ENCODE results near the gene MZT2A.
"Not testable (repeated sequence)": the region's sequence is repeated elsewhere in the genome, so short reads cannot be mapped to it uniquely, and the experiment has no call there.

DNA sequence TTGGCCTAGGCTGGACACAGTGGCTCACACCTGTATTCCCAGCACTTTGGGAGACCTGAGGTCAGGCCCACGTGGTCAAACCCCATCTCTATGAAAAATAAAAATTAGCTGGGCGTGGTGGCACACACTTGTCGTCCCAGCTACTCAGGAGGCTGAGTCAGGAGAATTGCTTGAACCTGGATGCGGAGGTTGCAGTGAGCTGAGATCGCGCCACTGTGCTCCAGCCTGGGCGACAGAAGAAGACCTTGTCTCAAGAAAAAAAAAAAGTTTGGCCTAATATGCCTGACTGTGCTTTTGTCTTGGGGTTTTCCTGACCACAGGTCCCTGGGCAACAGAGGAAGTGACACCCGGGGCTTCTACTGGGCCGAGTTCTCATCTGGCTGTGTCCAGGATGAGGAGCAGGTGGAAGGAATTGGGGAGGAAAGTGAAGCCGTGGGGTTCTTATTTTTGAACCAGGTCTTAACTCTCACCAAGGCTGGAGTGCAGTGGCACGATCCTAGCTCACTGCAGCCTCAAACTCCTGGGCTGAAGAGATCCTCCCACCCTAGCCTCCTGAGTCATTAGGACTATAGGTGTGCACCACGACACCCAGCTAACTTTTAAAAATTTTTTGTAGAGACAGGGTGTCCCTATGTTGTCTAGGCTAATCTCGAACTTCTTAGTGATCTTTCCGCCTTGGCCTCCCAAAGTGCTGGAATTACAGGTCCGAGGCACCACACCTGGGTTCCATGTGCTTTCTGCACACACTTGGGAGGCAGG lies 22.4 kb upstream of the MZT2A start:
- TF ChIP-seq, protein P1, sequence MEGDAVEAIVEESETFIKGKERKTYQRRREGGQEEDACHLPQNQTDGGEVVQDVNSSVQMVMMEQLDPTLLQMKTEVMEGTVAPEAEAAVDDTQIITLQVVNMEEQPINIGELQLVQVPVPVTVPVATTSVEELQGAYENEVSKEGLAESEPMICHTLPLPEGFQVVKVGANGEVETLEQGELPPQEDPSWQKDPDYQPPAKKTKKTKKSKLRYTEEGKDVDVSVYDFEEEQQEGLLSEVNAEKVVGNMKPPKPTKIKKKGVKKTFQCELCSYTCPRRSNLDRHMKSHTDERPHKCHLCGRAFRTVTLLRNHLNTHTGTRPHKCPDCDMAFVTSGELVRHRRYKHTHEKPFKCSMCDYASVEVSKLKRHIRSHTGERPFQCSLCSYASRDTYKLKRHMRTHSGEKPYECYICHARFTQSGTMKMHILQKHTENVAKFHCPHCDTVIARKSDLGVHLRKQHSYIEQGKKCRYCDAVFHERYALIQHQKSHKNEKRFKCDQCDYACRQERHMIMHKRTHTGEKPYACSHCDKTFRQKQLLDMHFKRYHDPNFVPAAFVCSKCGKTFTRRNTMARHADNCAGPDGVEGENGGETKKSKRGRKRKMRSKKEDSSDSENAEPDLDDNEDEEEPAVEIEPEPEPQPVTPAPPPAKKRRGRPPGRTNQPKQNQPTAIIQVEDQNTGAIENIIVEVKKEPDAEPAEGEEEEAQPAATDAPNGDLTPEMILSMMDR (conservative IDR thresholded peaks at IDR 0.05 in 1 of 2, IDR thresholded peaks at IDR 0.05 in 1 of 2; ENCODE audit: low read depth in 1 of 2, low read length in 2 of 2): not testable (repeated sequence)
- TF ChIP-seq EZH2 (IDR thresholded peaks at IDR 0.05; ENCODE audit: low read length, missing control alignments): not testable (repeated sequence)
